COLO668 (cell line): Measurements from ENCODE around the gene RBBP8NL.

Experiments used
- DNase-seq: peaks from one replicate; lab custom pipeline; 2025; ENCODE audit not compliant: unreplicated experiment; lab: John Stamatoyannopoulos, UW

The RBBP8NL gene

DNA sequence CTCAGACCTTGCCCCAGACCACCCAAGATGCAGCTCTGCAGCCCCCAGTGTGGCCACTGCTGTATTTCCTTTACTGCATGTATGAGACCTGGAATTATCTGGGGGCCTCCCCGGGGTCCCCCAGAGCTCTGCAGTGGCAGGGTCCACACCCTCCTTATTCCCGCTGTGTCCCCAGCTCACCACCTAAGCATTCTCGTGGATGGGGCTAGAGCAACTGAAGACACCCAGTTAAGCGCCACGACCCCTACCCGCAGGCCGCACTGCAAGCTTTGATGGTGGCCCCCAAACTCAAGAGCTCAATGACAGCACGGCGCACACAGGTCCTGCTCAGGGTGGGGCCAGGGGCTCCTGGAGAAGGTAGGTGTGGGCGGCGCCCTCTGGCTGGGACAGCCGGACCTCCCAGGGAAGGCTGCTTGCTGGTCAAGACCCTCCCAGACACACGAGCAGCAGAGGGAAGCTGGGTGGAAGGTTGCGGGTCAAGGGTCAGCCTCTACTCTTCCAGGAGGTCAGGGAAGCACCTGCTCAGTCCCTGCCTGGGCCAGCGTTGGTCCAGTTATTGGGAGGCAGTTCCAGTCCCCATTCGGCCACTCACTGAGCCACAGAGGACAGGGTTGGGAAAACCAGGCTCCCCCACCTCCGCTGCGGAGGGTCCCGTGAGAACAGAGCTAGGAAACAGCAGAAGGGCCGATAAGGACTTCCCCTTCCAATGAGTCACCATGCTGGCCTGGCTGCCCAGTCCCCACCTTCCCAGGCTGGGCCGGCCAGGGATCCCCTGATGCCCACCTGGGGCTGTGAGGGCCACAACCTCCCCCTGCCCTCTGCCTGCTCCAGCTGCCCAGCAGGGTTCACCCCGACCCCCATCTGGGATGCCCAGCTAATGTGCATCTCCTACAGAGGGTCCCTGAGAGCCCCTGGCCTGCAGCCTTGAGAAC is 63.2 kb downstream of the RBBP8NL start:
- DNase-seq = no peak

DNA sequence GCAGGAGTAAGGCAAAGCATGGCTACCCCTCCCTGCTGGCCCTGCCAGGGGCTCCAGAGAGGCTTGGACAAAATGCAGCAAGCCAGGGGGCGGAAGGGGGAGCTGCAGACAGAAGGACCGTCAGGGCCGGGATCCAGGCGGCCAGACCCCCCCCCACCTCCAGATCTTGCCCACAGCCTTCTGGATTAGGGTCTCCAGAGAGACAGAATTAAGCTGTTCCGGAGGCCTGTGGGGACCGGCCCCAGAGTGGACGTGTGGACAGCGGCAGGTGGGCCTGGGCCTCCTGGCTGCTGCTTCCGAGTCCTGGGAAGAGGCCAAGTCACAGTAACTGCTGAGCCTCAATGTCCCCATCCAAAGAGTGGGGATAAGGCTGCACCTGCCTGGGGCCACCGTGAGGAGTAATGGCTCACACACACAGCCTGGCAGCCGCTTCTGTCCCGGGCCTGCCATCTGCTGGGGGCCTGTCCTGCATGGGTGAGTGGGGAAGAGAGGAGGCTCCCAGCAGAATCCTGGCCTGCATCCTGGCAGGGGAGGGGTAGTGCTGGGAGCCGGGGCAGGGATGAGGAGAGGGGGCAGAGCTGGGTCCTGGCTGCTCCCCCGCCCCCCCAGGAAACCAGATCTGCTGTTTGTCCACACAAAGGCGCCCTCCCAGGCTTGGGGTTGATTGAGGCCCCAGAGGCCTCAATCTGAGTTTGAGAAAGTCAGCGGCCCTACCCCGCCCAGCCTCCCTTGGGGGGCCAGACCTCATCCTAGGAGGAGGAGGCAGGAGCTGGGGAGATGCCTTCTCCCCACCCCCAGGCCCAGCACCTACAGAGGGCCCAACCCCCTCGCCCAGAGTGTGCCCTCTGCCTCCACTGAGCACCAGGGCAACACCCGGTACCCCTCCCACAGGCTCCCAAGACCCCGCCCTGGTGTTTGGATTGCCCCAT is 64.1 kb downstream of the RBBP8NL start:
- no peak for DNase-seq

DNA sequence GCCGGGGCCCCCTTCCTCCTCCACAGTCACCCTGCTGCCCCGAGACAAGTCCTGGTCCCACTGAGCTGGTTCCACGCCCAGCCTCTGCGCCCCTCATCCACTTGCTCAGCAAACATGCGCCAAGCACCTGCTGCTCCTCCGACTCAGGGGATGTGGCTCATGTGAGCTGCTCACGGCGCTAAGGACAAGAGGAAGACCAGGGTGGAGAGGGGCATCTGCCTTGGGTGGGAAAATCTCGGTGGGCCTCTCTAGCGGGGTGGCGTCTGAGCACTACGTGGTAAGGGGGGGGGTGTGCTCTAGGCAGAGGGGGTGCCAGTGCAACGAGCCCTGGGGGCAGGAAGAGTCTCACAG is 64.8 kb downstream of the RBBP8NL start:
- DNase-seq = no peak

DNA sequence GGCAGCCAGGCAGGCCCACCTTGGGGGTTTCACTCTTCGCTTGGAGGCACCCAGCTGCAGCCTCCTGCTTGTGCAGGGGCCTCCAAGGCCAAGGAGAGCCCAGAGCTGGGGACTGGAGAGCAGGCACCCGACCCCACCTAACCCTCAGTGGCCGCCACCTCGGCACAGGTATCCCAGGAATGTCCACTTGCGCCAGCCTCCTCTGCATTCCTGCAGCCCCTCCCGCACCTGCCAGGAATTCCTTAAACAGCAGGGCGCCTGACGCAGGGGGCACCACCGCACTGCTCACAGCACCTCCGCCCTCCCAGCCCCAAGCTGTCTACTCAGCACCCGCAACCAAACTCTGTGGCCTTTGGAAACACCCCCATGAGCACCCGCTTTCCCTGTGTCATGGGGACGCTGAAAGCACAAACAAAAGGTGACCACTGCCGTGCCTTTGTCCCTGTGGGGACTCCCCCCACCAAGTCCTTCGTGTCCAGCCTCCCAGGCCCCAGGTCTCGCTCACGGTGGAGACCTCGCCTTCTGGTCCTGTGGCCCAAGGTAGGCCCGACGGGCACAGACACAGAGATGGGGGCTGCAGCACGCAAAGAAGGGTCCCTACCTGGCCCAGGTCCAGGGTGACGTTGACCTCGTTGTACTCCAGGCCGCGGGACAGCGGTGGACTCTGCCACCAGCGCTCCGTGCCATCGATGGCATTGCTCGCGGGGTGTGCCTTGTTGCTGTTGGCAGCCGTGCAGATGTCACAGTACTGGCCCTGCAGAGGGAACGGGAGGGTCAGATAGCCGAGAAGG is 65.3 kb downstream of the RBBP8NL start:
- DNase-seq = no peak

DNA sequence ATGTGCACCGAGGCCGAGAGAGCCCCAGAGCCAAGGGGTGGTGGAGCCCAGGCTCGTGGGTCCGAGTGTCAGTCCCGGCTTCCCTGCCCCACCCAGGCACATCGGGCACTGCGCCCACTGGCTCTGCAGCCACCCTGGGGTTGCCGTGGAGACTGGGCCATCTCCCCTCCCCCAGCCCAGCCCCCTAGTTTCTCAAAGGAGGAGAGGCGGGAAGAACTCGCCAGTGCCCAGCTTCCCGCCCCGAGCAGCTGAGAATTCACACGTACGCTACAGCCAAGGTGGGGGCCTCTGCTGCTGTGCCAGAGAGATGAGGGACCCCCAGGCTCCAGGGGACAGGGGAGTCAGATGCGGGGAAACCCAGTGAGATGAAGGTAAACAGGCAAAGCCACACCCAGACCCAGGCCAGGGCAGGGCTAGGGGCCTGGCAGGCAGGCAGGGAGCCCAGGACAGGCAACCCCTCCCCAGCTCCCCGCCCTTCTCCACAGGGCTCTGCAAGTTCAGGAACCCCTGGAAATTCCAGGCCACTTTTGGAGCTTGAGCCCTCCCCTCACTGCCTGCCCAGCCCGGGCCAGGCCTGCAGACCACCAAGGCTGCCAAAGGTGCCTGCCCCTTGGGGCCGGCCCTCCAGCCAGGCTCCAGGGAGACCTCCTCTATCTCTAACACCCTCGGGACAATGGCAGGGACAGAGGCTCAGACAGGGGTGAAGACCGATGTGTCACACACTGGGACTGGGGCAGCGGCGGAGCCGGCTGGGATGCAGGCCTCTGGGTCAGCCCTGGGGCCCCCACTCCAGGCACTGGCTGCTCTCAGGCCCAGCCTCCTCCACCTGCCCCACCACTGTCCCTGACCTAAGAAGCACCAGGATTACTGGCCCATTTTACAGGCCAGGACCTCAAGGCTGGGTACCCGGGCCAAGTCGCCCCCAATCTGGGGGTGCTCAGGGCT is 66.2 kb downstream of the RBBP8NL start:
- DNase-seq = no peak
